H1 (cell line): ENCODE data around the gene XPNPEP1.

Source experiments
- BCL11A ChIP-seq, 2 experiments: IDR thresholded peaks; one replicate each; pipeline ENCODE4 v1.6.1; 2011; ENCODE audit warnings: low read depth in 2 of 2, low read length in 2 of 2, mild to moderate bottlenecking in 2 of 2
- CHD2 ChIP-seq: IDR thresholded peaks from 2 replicates; pipeline ENCODE4 v1.6.1; 2012; ENCODE audit warnings: low read length, improper control_type of control experiment
- JUN ChIP-seq: IDR thresholded peaks from 2 replicates; pipeline ENCODE4 v1.6.1; 2011; ENCODE audit warnings: low read depth, mild to moderate bottlenecking, improper control_type of control experiment, low read length

GRCh38 chr10:109937460-109938065, 14.3 kb upstream of the XPNPEP1 start:
- TF ChIP-seq BCL11A (IDR thresholded peaks at IDR 0.05; ENCODE audit: low read depth in 2 of 2, low read length in 2 of 2) (no peak), JUN (no peak), CHD2 (no peak)
